Measurements from ENCODE around the gene NF2.

GRCh38 chr22:29703569-29704195 is 100.2 kb downstream of the NF2 start:
- TF ChIP-seq HES2 (IDR thresholded peaks at IDR 0.05) = no peak
- no peak for TF ChIP-seq EHMT2 (IDR thresholded peaks at IDR 0.05; ENCODE audit: low read depth)
- TF ChIP-seq KDM1A (IDR thresholded peaks at IDR 0.05; ENCODE audit: low read depth) = no peak
- TF ChIP-seq CEBPB (IDR thresholded peaks at IDR 0.05) = no peak
- no peak for TF ChIP-seq EP300 (IDR thresholded peaks at IDR 0.05)
- TF ChIP-seq CHD4 (IDR thresholded peaks at IDR 0.05; ENCODE audit: borderline replicate concordance) = no peak
- TF ChIP-seq HOXA7 (CRISPR knock-in tag; IDR thresholded peaks at IDR 0.05) = no peak
- TF ChIP-seq POLR2A (IDR thresholded peaks at IDR 0.05; ENCODE audit: low read length) = no peak

Data from A549 (cell line).